GM19468 (cell line): ENCODE data around the gene KCND3.

Experiments
- ATAC-seq: cut with Tn5 transposase; IDR thresholded peaks from one replicate; pipeline ENCODE4 v1.9.1; 2021; ENCODE audit warnings: mild to moderate bottlenecking, moderate library complexity, moderate number of reproducible peaks; ENCODE audit not compliant: unreplicated experiment; ENCODE audit errors: extremely low read depth

KCND3 gene

DNA sequence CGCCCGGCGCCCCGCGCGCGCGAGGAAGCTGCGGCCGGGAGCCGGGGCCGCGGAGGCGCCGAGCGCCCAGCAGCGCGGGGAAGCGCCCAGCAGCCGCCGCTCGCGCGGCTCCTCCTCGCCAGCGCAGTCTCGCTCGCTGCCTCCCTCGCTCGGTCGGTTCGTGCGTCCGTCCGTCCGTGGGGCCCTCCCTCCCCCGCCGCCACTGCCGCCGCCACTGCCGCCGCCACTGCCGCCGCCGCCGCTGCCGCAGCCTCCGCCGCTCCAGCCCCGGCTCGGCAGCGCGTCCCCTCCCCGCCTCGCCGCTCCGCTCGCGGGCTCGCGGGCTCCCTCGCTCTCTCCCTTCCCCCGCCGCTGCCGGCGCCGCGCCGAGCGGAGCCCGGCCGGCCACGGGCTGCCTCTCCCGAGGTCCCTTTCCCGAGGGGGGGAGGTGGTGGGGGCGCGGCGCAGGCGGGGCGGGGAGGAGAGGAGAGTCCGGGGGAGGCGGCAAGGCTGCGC, at the start of gene KCND3:
Gene KCND3 (minus strand): TSS at position 138 of the 495 bp plus-strand sequence.
- no peak for ATAC-seq

DNA sequence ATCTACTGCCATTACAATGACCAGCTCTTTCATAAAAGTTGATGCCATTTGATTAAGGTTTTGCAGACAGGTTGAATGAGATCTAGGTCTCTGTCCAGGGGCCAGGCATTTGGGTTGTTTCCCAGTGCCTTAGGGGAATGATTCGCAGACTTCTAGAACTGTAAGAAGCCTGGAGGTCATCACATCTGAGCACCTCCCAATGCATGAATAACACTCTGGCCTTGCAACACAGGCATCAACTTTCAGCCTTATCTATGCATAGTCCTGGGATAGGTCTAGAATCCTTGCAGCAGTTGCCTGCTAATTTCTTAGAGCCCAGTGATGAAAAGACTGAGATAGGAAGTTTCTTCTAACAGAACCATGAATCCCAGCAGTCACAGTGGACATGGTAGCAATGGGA, 44.8 kb upstream of the KCND3 start:
- no peak for ATAC-seq

DNA sequence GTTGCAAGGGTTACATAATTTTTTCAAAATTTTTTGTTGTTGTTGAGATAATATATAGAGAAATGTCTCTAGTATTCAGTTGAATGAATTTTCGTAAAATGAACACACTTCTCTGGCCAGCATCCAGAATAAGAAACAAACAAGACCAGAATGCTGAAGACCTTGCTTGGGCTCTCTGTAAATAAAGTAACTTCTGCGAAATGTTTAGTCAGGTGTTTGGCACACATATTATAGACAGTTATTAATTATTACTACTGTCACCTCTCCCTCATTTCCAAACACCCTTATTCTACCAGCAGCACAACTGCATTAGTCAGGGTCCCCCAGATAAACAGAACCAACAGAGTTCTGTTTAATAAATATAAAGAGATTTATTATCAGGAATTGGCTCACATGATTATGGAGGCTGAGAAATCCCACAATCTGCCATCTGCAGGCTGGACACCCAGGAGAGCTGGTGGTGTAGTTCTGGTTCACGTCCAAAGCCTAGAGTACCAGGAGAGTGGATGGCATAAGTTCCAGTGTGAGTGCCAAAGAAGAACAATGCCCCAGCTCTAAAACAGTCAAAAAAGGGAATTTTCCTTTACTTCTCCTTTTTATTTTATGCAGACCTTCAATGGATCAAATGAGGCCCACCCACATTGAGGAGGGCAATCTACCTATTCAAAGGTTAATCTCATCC, 44.1 kb upstream of the KCND3 start:
- no peak for ATAC-seq

DNA sequence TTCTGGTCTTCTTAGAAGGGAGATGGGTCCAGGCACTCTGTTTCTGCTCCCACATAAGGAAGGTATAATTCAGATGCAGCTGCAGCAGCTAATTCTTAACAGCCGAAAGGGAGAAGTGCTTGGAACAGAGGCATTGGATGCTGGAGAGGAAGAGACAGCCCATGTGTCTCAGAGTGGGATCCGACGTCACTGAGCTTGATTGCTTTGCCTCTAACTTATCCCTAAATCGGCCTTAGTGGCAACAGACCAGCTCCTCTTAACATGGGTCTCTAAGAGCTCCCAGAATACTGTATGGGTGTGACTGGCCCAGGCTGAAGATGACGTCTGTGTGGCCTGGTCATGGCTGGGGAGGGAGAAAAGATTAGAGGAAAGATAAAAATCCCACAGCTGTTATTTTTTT, 40.7 kb upstream of the KCND3 start:
- ATAC-seq = no peak

DNA sequence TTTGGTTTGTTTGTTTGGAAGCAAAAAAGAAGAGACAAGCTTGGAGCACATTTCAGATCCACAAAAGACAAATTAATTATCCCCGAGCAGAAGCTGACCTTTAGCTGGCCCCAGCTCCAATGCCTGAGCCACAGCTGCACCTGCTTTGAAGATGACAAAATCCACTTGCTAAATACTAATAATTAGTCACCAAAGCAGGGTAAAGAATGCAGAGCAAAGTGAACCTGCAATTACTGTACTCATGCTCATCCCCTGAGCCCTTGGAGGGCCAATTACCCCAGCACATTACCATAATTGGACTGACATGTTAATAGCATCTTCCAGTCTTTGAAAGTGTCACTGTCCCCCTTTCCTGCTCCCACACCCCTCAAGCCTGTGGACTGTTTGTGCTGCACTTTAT, 38.2 kb upstream of the KCND3 start:
- ATAC-seq = no peak

DNA sequence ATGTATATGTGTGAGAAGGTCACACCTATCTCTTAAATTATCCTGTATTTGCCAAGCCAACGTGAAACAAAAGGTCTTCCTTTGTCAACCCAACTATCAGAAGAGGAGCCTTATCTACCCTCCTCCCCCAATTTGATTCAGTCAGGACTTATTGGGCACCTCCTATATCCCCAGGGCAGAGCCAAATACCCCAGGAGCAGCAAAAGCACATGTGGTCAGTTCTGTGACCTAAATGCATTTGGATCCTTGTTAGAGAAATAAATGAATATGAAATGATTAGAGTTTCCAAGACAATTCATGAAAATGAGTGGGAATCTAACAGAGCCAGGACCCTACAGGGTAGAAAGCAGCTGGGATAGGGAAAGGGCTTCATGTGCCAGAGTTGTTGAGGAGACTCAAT, 37.0 kb upstream of the KCND3 start:
- ATAC-seq = no peak

DNA sequence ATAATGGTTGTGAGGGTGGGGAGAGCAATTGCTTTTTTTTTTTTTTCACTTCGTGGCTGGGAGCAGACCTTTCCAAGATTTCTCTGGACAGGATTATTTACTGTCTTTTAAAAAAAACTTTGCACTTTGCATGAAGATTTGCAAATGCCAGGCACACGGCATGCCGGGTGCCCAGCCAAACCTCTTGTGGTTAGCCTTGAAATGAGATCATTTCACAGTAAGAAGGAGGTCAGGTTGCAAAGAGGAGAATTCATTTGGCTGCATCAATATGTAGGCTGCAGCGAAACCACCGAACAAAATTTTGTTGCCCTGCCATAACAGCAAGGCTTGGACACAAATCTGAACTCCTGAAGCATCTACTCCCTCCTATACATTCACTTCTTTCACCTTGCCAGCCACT, 36.5 kb upstream of the KCND3 start:
- no peak for ATAC-seq

DNA sequence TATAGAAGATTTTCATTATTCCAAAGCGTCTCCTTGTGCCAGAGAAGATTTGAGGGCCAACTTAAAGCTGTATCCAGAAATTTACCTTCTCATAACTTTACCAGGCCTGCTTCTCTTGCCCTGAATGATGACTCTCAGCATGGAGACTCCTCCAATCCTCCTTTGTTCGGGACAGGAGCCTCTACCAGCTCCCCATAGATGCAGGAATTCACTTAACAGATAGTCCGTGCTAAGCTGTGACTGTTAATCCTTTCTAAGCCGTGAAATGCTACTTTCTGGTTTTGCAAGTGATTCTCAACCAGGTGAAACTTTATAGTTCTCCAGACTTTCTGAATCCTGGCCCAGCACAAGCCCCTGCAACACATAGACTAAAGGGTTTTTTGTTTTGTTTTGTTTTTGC, 31.8 kb upstream of the KCND3 start:
- ATAC-seq = no peak

DNA sequence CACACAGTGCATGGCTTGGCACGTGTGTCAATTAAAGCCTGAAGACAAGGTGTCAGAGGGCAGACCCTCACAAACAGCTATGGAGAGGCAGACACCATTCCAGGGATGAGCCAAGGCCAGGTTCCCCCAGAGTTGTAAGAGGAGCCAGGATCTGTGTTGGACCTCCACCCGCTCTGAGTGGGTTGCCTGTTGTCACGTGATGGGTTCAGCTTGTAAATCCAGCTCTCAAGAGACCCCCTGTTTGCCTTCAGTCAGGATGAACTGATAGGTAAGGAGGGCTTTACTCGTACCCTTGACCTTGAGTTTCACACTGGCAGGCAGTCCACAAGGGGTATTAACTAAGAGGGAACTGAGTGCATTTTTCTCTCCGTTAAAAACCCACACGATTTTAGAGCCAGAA, 27.7 kb upstream of the KCND3 start:
- no peak for ATAC-seq

DNA sequence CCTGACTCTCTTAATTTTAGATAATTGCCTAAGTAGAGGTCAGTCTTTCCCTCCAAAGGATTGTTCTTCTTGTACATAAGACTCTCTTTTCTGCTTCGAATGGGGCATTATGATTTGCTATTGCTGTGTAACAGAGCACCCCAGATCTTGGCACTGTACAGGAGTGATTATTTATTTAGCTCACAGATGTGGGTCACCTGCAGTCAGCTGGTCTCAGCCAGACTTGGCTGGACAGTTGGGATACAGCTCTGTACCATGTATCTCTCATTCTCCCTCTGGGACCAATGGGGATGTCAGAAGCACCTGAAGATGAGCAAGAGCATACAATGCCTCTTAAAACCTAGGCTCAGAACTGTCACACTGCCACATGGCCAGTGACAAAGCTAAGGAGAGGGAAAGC, 23.4 kb upstream of the KCND3 start:
- ATAC-seq = no peak

DNA sequence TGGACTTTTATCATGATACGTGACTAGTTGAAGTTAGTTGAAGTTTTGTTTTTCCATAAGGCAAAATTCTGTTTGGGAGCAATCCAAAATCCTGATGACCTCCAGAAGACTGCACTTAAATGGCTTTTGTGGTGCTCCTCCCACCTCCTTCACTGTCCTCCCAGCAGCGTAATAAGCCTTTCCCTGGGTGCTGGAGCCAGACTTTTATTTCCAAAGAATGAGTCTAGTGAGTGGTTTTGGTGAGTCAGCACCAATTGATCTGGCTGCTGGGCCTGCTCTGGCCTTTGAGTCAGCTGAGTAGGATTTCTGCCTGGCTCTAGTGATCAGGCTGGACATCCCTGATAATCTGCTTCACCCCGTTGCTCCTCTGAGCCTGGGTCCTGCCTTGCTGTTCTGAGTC, 21.7 kb upstream of the KCND3 start:
- ATAC-seq = no peak

DNA sequence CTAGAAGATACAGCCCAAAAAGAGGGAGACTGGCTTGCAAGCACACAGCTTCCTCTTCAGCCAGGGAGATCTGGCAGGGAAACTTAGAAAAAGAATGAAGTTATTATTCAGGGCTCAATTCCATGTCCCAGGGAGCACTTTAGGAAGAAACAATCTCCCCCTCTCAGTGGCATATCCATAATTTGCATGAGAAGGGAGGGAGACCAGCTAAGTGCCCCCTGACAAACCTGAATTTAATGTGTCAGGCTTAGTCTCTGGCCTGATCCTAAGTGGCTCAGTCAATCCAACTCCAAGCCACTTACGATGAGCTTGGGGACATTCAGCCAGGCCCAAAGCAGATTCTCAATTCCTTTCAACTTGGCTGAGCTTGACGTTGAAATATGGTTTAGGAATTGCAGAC, 17.7 kb upstream of the KCND3 start:
- no peak for ATAC-seq

DNA sequence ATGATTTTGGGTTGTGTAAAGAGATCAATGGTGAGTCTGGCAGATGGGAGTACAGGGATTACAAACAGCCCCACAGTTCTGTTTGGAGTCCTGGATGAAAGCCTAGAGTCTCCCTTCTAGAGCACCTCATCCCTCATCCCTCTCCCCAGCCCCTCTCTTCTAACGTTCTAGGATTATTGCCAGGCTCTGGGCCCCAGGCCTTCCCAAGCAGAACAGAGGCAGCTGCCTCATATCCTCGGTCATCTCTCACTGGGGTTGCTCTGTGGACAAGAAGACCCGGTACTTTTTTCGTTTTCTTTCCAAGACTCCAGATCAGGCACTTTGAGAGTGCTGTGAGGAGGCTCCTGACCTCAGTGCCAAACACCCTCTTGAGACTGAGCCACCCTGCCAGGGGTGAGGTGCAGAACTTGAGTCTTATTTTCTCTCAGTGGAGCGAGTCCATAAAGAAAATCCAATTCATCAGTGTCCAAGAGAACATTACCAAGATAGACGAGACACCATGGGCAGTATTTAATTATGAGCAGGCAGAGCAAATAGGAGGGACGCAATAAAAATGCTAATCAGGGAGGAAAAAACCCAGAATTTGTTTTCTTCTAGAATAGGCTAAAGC, 17.1 kb upstream of the KCND3 start:
- ATAC-seq = no peak

DNA sequence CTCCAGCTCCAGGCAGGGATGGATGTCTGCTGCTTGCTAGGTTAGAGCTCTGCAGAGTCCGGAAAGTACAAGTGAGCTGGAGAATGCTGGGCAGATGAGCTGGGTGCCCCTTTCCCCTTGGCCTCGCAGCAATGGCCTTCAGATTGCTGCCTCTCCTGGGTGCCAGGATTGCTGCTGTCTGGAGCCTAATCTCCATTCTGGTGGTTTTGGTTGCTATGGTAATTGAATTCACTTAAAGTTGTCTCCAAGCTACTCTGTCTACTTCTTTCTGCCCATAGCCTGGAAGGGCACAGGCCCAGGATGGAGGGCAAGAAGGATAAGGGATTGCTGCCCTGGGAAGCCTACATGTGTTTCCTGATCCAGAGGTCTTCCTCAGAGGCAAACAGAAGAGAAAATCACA, 14.6 kb upstream of the KCND3 start:
- no peak for ATAC-seq

DNA sequence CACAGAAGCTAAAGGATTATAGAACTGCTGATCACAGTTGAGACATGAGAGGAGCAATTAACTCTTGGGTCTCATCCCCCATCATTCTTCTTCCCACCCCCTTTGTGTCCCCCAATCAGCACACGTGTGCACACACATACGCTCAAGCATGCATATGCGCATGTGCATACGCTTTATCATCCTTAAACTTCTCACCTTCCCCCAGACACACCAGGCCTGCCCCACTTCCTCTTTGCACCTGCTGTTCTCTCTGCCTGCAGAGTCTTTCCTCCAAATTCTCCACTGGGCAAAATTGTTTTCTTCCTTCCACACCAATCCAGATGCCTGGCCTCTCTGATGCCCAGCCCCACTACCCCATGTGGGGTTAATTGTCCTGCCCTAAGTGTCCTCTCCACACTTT, 13.0 kb upstream of the KCND3 start:
- no peak for ATAC-seq

DNA sequence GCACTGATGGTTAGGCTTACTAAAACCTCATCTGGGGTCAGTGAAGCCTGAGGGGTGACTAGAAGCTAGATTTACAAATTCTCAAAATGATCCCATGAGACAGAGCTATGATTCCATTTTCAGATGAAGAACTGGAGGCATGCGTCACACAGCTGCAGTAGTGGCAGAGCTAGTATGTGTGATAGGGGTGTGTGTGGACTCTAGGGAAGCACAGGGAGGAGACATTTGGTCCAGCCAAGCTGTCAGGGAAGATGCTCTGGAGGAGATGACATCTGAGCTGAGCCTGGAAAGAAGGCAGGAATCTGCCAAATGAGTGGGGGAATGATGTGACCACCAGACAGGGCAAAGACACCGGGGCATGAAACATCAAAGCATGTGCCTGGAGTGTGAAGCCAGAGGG, 12.0 kb upstream of the KCND3 start:
- ATAC-seq = no peak

DNA sequence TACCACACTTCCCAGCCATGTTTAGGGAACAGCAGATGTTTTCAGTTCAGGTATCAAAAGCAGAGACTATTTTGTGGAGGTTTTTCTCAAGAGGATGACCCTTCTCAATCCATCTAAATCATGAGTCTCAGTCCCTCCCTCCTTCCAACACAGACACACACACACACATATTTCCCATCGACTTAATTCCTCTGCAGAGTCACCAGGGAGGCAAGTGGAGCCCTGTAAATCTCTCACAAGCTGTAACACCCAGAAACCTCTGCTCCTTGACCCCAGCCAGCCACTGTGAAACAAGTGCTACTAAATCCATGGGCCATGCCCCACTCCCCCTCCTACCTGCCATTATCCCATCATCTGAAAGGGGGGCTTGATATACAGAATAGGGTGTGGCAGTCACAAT, 10.6 kb upstream of the KCND3 start:
- no peak for ATAC-seq

DNA sequence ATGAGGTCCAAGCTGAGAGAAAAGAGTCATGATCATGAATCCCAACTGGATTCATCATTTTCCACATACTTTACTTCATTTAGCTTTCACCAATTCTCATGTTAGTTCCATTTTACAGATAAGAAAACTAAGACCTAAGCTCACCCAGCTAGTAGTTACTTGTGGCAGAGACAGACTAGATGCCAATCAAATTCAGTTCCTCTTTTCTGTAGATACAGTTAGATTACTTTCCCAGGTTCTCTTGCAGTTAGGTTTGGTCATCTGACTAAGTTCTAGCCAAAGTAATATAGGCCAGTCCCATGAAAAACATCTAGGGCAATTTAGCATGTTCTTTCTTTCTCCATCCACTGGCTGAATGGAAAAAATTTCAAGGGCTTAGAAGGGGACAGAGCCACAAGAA, 8.9 kb upstream of the KCND3 start:
- ATAC-seq = no peak

DNA sequence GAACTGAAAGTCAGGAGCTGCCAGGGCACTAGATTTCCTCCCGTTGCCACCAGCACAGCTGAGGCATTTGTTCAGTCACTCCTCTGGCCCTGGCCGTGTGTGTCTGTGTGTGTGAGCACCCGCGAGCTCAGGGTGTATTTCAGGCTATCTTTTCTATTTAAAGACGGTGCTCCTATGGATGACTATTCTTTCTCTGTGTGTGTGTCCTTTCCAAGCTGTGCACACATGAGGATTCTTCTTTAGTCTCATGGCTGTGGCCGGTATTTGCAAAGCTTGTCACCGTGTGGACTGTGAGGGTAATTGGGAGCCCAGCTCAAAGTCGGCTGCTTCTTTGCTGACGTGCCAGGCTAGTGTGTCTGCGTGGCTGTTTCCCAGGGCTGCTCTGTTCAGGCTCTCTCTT, 3.0 kb upstream of the KCND3 start:
- no peak for ATAC-seq

DNA sequence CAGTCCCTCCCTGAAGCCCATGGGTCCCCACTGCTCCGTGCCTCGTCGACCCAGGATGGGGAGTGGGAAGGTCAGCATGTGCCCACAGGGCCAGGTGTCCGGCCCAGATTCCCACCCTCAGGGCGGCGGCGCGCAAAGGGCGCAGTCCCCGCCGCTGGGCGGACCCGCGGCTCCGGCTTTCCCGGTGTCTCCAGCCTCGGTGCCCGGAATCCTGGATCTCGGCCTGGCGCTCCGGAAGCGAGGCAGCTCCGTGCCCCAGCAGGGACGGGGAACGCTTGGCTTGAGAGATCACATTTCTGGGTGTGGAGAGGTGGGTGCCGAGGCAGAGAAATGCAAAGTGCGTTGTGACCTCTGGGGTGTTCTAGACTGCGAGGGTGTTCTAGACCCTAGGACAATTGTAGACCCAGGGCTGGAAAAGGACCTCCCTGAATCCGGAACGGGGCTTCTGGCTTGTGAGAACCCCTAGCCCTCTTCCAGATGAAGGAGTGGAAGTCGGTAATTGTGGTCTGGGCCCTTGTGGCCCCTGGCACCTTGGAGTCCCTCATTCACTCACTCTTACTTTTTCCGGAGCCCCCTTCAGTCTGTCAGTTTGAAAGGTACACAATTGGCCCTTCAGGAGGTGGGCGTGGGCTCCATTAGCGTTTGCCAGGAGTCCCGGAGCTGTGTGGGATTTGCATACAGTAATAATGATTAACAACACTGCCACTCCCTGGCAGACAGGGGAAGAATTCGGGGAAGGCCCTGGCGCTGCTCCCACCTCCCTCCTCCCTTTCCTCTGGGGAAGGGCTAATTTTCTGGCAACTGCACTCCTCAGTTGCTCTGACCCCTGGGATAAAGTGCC, 1.6 kb upstream of the KCND3 start:
- no peak for ATAC-seq
